Measurements from ENCODE around the gene CSKMT.

CSKMT gene

DNA sequence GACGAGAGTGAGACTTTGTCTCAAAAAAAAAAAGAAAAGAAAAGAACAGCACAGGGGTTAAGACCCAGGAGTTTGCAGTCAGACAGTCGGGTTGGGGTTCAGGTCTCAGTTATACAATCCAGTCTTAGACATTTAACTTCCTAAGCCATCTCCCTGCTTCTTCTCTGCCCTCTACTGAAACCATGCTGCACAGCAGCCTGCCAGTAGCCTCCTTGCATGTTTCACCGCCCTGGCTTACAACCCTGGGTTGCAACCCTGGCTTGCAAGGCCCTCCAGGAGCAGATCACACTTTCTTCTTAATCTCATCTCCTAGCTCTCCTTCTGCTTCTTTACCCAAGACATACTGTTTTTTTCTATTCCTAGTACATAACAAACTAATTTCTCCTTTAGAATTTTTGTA is 37.4 kb upstream of the CSKMT start:
- H3K4me3 ChIP-seq (ENCODE audit: low read depth, low read length) = no peak overlapping the region
- DNase-seq = no peak
- peaks cover 68% of the 10 kb centered on the region for H3K36me3 ChIP-seq (replicated peaks)
- no peaks in the 10 kb centered on the region for H3K27me3 ChIP-seq (replicated peaks)
- H3K27ac ChIP-seq = no peak overlapping the region
- in situ Hi-C loops (cut with HindIII; ENCODE audit: low pct_ligation_motif_present, low sequenced_read_pairs) = no loop called here
- TF ChIP-seq, protein P1, sequence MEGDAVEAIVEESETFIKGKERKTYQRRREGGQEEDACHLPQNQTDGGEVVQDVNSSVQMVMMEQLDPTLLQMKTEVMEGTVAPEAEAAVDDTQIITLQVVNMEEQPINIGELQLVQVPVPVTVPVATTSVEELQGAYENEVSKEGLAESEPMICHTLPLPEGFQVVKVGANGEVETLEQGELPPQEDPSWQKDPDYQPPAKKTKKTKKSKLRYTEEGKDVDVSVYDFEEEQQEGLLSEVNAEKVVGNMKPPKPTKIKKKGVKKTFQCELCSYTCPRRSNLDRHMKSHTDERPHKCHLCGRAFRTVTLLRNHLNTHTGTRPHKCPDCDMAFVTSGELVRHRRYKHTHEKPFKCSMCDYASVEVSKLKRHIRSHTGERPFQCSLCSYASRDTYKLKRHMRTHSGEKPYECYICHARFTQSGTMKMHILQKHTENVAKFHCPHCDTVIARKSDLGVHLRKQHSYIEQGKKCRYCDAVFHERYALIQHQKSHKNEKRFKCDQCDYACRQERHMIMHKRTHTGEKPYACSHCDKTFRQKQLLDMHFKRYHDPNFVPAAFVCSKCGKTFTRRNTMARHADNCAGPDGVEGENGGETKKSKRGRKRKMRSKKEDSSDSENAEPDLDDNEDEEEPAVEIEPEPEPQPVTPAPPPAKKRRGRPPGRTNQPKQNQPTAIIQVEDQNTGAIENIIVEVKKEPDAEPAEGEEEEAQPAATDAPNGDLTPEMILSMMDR (IDR thresholded peaks at IDR 0.05; ENCODE audit: low read depth, low read length, missing control alignments) = peak; percentile 24

DNA sequence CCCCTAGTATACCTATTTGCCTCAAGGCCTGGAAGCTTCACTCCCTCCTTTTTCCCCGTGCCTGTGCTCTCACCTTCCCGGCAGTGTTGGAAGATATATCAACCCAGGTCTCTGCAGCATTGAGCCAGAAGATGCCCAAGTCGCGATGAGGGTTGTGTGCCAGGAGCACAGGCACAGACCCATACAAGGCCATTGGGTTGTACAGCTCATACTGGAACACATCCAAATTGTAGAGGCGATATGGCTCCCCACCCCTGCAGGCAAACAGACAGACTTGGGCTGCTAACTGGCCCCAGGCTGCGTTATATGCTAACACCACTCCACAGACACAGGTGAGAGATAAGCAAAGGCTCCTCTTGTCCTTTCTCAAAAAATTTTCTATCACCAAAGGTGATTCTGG is 32.6 kb upstream of the CSKMT start:
- Histone ChIP-seq H3K4me3 (ENCODE audit: low read depth, low read length) (no peak overlapping the region), H3K27ac (no peak overlapping the region), H3K36me3 (replicated peaks) (peaks cover 83% of the 10 kb centered on the region), H3K27me3 (replicated peaks) (no peaks in the 10 kb centered on the region)
- in situ Hi-C loops (cut with HindIII; ENCODE audit: low pct_ligation_motif_present, low sequenced_read_pairs) = no loop called here
- TF ChIP-seq, protein P1 (IDR thresholded peaks at IDR 0.05; ENCODE audit: low read depth, low read length, missing control alignments) = no peak
- no peak for DNase-seq

DNA sequence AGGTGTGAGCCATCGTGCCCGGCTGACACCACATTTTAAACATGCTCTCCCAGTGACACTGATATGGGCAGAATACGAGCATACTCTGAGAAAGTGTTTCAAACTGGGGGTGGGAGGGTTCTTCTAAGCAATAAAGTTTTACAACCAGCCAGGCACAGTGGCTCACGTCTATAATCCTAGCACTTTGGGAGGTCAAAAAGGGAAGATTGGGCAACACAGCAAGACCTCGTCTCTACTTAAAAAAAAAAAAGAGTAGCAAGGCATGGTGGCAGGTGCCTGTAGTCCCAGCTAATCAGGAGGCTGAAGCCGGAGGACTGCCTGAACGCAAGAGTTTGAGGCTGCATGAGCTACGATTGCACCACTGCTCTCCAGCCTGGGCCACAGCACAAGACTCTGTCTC is 20.9 kb upstream of the CSKMT start:
- no peak for DNase-seq
- Histone ChIP-seq H3K36me3 (replicated peaks) (peaks cover 40% of the 10 kb centered on the region), H3K27ac (no peak overlapping the region), H3K4me3 (ENCODE audit: low read depth, low read length) (no peak overlapping the region), H3K27me3 (replicated peaks) (no peaks in the 10 kb centered on the region)
- TF ChIP-seq, protein P1 (IDR thresholded peaks at IDR 0.05; ENCODE audit: low read depth, low read length, missing control alignments) = no peak
- in situ Hi-C loops (cut with HindIII; ENCODE audit: low pct_ligation_motif_present, low sequenced_read_pairs) = no loop called here

DNA sequence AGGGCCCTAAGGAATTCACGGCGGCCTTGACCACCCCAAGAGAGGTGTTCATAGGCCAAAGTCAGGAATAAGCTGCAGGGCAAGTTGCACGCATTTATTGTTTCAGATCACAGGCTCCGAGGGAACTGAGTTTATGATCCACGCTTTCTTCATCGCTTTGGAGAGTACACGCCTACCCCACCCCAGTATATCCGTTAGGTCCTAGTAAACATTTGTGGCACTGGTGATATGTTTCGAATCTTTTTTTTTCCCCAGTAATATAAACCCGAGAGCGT is 19.5 kb upstream of the CSKMT start:
- TF ChIP-seq, protein P1 (IDR thresholded peaks at IDR 0.05; ENCODE audit: low read depth, low read length, missing control alignments) = no peak
- DNase-seq = no peak
- Histone ChIP-seq H3K27me3 (replicated peaks) (no peaks in the 10 kb centered on the region), H3K27ac (peak overlapping the region; percentile 91), H3K36me3 (replicated peaks) (peaks cover 39% of the 10 kb centered on the region), H3K4me3 (ENCODE audit: low read depth, low read length) (peak overlapping the region; percentile 89)
- in situ Hi-C loops (cut with HindIII; ENCODE audit: low pct_ligation_motif_present, low sequenced_read_pairs) = no loop called here

DNA sequence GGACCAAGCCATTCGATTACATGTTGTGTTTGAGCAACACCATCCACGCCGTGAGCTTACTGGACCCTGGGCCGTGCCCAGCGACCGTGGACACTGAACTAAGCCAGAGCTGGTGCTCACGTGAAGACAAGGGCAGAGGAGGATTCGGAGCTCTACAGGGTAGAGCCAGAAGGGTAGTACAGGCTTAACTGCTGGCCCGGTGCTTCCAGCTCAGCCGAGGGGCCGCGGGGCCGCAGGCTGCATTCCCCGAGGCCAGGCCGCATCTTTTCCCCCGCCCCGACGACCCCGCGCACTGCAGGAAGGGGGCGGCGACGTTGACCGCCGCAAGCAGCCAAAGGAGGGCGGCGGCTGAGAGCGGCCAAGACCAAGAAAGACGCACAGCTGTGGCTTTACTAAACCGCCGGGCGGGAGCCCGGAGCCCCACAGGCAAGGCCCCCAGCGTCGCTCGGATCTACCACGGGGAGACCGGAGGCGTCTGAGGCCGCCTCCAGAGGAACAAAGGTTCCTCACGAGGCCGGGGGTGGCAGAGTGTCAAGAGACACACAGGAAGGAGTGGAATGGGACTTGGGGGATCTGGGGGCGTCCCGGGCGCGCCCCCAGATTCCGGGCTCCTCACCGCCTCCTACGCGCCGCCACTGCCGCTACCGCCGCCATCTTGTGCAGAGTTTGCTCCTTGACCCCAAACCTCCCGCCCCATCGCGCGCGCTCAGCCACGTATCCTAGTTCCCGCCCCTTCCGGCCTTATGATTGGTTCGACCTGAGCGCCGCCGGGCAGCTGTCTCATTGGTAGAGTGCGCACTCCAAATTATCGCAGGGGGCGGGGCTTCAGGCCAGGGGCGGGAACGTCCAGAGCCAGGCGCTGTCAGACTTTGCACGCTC is 18.9 kb upstream of the CSKMT start, which contains the start of gene GANAB:
TSS of gene GANAB (minus strand) at position 668 of the 879 bp plus-strand sequence. CDS start at position 654, 14 bp downstream.
- peak; percentile 99 for DNase-seq
- Histone ChIP-seq H3K27ac (peak within 1 kb of the TSS; percentile 91), H3K4me3 (ENCODE audit: low read depth, low read length) (peak within 1 kb of the TSS; percentile 89), H3K27me3 (replicated peaks) (no peaks in the 10 kb centered on the region), H3K36me3 (replicated peaks) (peaks cover 39% of the 10 kb centered on the region)
- in situ Hi-C loops (cut with HindIII; ENCODE audit: low pct_ligation_motif_present, low sequenced_read_pairs) = no loop called here
- TF ChIP-seq, protein P1 (IDR thresholded peaks at IDR 0.05; ENCODE audit: low read depth, low read length, missing control alignments) = no peak
